HG03159 (cell line): ENCODE results near the gene ARMH3.

Experiments
- ATAC-seq: cut with Tn5 transposase; IDR thresholded peaks from one replicate; pipeline ENCODE4 v1.9.1; 2021; ENCODE audit warnings: mild to moderate bottlenecking, moderate library complexity; ENCODE audit not compliant: unreplicated experiment

ARMH3 gene

GRCh38 chr10:101838416-101838970 is 217.5 kb downstream of the ARMH3 start:
- ATAC-seq: no peak

GRCh38 chr10:101837748-101838147 is 218.2 kb downstream of the ARMH3 start:
- ATAC-seq: no peak

DNA sequence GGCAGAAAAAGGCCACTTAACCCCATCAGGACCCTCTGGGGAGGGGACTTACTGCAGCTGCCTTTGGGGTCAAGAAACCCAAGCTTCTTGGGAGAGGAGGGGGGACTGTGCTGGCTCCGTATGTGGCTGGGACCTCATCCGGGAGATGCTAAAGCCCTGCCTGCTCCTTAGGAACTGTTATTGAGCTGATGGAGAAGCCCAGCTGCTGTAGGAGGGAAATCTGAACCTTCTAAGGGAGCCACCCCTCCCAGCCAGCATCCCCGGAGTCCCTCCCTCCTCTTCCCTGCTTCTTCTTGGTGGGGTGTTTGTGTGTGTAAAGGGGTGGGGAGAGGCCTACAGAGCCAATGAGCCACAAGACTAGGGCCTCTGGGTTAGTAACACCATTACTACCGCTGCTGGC is 220.6 kb downstream of the ARMH3 start:
- ATAC-seq: no peak

DNA sequence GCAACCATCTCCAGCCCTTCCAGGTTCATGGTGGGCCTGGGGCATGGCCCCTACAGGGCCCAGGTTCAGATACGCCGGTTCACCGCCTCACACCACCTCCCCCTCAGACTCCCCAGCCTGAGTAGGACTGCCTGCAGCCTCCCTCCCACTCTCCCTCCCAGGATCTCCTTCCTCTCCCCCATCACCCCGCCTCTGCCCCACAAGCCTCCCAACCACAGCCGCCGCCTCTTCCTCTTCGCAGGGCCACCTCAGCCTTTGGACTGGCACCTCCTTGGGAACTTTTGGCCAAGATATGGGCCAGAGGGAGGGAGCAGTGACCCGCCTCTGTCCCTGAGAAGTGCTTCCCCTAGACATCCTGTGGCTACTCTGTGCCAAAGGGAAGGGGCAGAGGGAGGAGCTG is 221.6 kb downstream of the ARMH3 start:
- no peak for ATAC-seq

DNA sequence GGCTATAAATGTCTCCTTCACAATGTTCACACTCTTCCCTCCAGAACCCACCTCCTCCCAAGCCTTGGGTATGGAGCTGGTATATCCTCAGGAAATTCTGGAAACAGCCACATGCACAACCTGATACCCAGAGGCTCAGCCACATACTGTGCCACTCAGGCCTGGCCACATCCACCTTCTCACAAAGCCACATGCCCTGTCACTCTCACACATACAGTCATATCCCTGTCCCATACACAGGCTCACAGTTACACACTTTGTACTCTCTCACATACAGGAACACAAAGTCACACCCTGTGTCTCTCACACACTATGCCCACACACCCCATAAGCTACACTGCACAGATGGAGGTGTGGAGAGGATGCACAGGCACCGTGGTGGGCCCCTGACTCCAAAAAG is 222.5 kb downstream of the ARMH3 start:
- ATAC-seq: no peak

GRCh38 chr10:101832325-101832771 is 223.6 kb downstream of the ARMH3 start:
- ATAC-seq: no peak

- no peak for ATAC-seq
Observed at GRCh38 chr10:101831169-101831811, 224.7 kb downstream of the ARMH3 start.

GRCh38 chr10:101830322-101831168 is 225.4 kb downstream of the ARMH3 start:
- ATAC-seq: peak; percentile 60

GRCh38 chr10:101829561-101830315 is 226.2 kb downstream of the ARMH3 start:
- peak; percentile 33 for ATAC-seq

GRCh38 chr10:101828766-101829551 is 227.0 kb downstream of the ARMH3 start:
- no peak for ATAC-seq

DNA sequence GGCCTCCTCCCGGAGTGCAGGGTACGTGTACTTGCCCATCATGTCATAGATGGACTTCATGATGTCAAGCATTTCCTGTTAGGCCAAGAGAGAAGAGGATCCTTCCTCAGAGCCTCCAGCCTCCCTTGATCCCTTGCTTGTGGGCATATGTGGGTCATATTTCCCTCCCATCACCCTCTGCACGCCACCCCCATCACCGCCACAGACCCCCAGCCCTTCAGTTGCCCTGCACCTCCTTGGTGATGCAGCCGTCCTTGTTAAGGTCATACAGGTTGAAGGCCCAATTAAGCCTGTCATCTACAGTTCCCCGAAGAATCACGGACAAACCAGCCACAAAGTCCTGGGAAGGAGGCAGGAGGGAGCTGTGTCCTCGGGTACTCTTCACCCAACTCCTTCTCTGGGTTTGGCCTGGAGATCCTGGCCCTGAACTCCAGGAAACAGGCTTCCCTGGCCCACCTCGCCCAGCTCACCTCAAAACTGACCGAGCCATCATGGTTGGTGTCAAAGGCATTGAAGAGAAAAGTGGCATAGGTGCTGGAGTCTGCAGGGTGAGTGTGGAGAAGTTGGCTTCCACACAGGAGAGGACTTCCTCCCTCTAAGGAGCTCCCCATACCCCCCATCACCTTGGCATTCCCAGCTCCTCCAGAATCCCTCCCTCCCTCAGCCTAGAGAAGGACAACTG is 227.9 kb downstream of the ARMH3 start:
- ATAC-seq: no peak

DNA sequence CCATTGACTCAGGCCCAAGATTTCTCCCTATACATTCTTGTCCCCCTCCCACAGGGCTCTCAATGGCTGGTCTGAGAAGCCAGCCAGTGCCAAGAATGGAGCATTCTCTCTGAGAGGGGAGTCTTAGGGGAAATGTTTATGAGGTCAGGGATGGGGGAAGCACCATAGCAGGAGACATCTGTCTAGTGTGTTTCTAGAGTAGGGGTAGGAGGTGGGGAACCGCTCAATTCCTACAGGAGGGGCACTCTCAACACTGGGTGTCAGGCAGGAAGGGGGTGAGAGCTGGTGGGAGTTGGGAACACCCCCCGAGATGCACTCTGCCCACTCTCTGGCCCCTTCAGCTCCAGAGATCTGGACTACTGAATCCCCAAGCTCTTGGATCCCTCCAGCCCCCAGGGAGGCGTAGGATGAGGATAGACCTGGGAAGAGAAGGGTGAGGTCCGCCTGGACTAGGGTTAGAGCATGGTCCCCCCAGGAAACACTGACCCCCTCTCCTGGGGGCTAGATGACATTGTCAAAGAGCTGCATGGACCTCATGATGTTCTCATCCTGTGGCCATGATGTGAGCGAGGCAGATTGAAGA is 229.0 kb downstream of the ARMH3 start:
- ATAC-seq: no peak

DNA sequence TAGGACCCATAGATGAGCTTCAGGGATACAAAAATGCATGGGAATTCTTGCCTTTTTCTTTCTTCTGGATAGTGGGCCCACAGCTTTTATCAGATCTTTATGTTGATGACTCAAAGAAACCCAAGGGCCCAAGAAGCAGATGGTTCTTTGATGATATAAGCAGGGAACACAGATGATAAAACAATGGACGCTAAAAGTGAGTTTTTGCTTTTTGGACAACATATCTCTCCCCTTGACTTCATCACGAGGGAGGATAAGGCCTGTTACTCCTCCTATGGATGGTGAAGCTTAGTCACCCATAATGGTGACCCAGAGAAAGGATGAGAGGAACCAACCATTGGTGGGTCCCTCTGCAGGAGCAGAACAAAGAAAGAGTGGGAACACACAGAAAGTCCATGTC is 231.2 kb downstream of the ARMH3 start:
- no peak for ATAC-seq

DNA sequence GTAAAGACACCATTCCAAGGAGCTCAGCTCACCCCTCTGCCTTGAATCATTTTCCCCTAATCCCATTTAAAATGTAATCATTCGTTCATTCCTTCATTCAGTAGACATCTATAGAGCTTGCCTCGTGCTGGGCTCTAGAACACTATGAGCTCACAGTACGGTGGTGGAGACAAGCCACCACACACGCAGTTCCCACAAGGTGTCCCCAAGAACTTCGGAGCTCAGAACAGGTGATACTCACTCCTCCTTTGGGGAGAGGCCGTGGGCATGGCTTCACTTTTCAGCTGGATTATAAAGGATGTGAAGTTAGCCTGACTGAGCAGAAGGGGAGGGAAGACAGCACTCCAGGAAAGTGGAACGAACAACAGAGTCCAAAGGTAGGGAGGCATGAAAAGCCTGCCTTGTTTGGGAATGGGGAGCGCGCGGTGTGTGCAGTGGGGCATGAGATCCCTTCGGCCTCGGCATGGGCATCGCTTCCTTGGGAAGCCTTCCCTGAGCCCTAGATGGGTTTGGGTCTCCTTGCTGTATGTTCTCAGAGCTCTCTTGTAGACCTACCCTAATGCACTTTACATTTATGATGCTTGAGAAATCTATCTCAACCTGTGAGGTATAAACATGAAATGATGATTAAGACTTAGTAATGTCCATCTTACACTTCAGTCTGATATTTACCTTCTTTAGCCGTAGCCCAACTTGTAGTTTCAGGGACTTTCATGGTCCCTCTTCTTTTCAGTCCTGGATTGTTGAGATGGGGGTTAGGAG is 236.9 kb downstream of the ARMH3 start:
- peak; percentile 18 for ATAC-seq

GRCh38 chr10:101818119-101818871 is 237.7 kb downstream of the ARMH3 start, which contains the start of gene OGA:
Gene OGA (minus strand): TSS chr10:101818444. CDS start chr10:101818022, 422 bp downstream.
- ATAC-seq: peak; percentile 77

- no peak for ATAC-seq
Observed at GRCh38 chr10:101817337-101818118, 238.4 kb downstream of the ARMH3 start.

- ATAC-seq: no peak
Observed at GRCh38 chr10:101816913-101817336, 239.0 kb downstream of the ARMH3 start.
